SK-N-SH (cell line): ENCODE measurements around the gene HDGFL3. TPM values are rescaled to one million over a fixed set of nuclear protein-coding genes. Genes with fewer than 3 reads are reported as not detected.
"Not testable (repeated sequence)": the region's sequence is repeated elsewhere in the genome, so short reads cannot be mapped to it uniquely, and the experiment has no call there.

Experiments used
- CTCF ChIA-PET: fragments of 300-600, 350-600 bp; formaldehyde crosslinking; extraction: SDS; loops from one replicate; lab custom pipeline; 2021; lab: Yijun Ruan, JAX
- POLR2A ChIA-PET: fragments of 350-600 bp; sonication (Branson Sonifier 250); formaldehyde crosslinking; extraction: SDS; loops from one replicate; lab custom pipeline; 2020; ENCODE audit warnings: antibody characterized with exemption, inconsistent platforms; lab: Yijun Ruan, JAX
- DNase-seq: peaks from one replicate; pipeline ENCODE4 v3.0.0; 2012
- H2AFZ ChIP-seq: fragments of 200-600 bp; sonication (generic); 2 replicates; pipeline ENCODE4 v1.8.1; 2016; ENCODE audit warnings: antibody characterized with exemption, mild to moderate bottlenecking, low read depth
- H3F3A ChIP-seq: fragments of 200-600 bp; sonication (generic); replicated peaks from 2 replicates; pipeline ENCODE3; 2016; ENCODE audit warnings: antibody characterized with exemption, mild to moderate bottlenecking; ENCODE audit not compliant: insufficient read depth
- H3K27ac ChIP-seq, 2 experiments: fragments of 200-500 bp in 1 of 2; fragments of 200-600 bp in 1 of 2; sonication (Bioruptor generic) in 1 of 2; sonication (generic), shearing (Covaris generic) in 1 of 2; 2 replicates each; pipeline versions ENCODE4 v1.5.1 to v1.6.1; 2014 to 2016; ENCODE audit warnings: low read depth in 2 of 2, inconsistent platforms in 1 of 2, low read length in 1 of 2, mild to moderate bottlenecking in 1 of 2, mixed read lengths in 1 of 2
- H3K27me3 ChIP-seq: fragments of 200-600 bp; sonication (generic), shearing (Covaris generic); 2 replicates; pipeline ENCODE4 v1.6.1; 2016; ENCODE audit warnings: mixed run types; ENCODE audit not compliant: insufficient read depth
- H3K36me3 ChIP-seq, 2 experiments: fragments of 200-500 bp in 1 of 2; fragments of 200-600 bp in 1 of 2; sonication (Bioruptor generic) in 1 of 2; sonication (generic) in 1 of 2; replicated peaks in 1 of 2; 2 replicates each; pipeline versions ENCODE3 to v1.5.1; 2014 to 2016; ENCODE audit warnings: low read length in 1 of 2, mild to moderate bottlenecking in 1 of 2; ENCODE audit not compliant: insufficient read depth in 2 of 2, control insufficient read depth in 1 of 2
- H3K4me1 ChIP-seq, 2 experiments: fragments of 200-500 bp in 1 of 2; fragments of 200-600 bp in 1 of 2; sonication (Bioruptor generic) in 1 of 2; sonication (generic), shearing (Covaris generic) in 1 of 2; 2 replicates each; pipeline versions ENCODE4 v1.5.1 to v1.6.1; 2014 to 2016; ENCODE audit warnings: low read depth in 1 of 2, low read length in 1 of 2, mixed run types in 1 of 2; ENCODE audit not compliant: insufficient read depth in 2 of 2, control insufficient read depth in 1 of 2
- H3K4me2 ChIP-seq: fragments of 200-600 bp; sonication (generic), shearing (Covaris generic); 2 replicates; pipeline ENCODE4 v1.6.1; 2017; ENCODE audit warnings: mixed run types
- H3K4me3 ChIP-seq, 2 experiments: fragments of 200-500 bp in 1 of 2; fragments of 200-600 bp in 1 of 2; sonication (Bioruptor generic) in 1 of 2; sonication (generic), shearing (Covaris generic) in 1 of 2; 2 replicates each; pipeline versions ENCODE4 v1.5.1 to v1.8.1; 2014 to 2016; ENCODE audit warnings: low read depth in 2 of 2, inconsistent platforms in 1 of 2, low read length in 1 of 2, mild to moderate bottlenecking in 1 of 2, mixed read lengths in 1 of 2, moderate library complexity in 1 of 2
- H3K79me2 ChIP-seq: fragments of 200-600 bp; sonication (generic); 2 replicates; pipeline ENCODE4 v1.8.1; 2017; ENCODE audit warnings: mild to moderate bottlenecking; ENCODE audit not compliant: insufficient read depth
- H3K9ac ChIP-seq: fragments of 200-600 bp; sonication (generic); 2 replicates; pipeline ENCODE4 v1.6.1; 2017; ENCODE audit warnings: mixed run types
- H3K9me2 ChIP-seq: fragments of 200-600 bp; sonication (generic); 2 replicates; pipeline ENCODE4 v1.6.1; 2017; ENCODE audit warnings: mixed run types
- H3K9me3 ChIP-seq: fragments of 200-600 bp; sonication (generic); 2 replicates; pipeline ENCODE4 v1.6.1; 2017; ENCODE audit warnings: mixed run types, mild to moderate bottlenecking, moderate library complexity
- H4K20me1 ChIP-seq: fragments of 200-600 bp; sonication (generic); 2 replicates; pipeline ENCODE4 v1.6.1; 2017; ENCODE audit warnings: mild to moderate bottlenecking, mixed run types; ENCODE audit not compliant: insufficient read depth
- CHD2 ChIP-seq: fragments of 150-350 bp; IDR thresholded peaks from 2 replicates; pipeline ENCODE4 v1.6.1; 2018; ENCODE audit warnings: low read length; ENCODE audit not compliant: partially characterized antibody
- CTCF ChIP-seq: fragments of 200-600 bp; sonication (generic); IDR thresholded peaks from 2 replicates; pipeline ENCODE4 v1.6.1; 2017; ENCODE audit warnings: antibody characterized with exemption, mild to moderate bottlenecking, moderate library complexity
- ELF1 ChIP-seq: IDR thresholded peaks from 2 replicates; pipeline ENCODE4 v1.4.0; 2012
- EP300 ChIP-seq, 2 experiments: IDR thresholded peaks; 2 replicates each; pipeline versions ENCODE4 v1.4.0 to v1.6.1; 2012; ENCODE audit warnings: borderline replicate concordance in 1 of 2, low read depth in 1 of 2, low read length in 1 of 2
- FOSL2 ChIP-seq: IDR thresholded peaks from 2 replicates; pipeline ENCODE4 v1.4.0; 2012; ENCODE audit warnings: low read depth, mild to moderate bottlenecking, moderate library complexity, borderline replicate concordance
- FOXJ3 ChIP-seq: sonication (generic); formaldehyde crosslinking; IDR thresholded peaks from 2 replicates; pipeline ENCODE4 v1.5.1; 2020; ENCODE audit warnings: mild to moderate bottlenecking, missing genetic modification reagents
- MAX ChIP-seq: IDR thresholded peaks from 2 replicates; pipeline ENCODE4 v1.4.0; 2012; ENCODE audit warnings: low read depth
- NFIC ChIP-seq: IDR thresholded peaks from 2 replicates; pipeline ENCODE4 v1.4.0; 2012; ENCODE audit warnings: borderline replicate concordance
- NRF1 ChIP-seq: IDR thresholded peaks from 2 replicates; pipeline ENCODE4 v1.6.1; 2012; ENCODE audit warnings: low read depth, mild to moderate bottlenecking, low read length
- RAD21 ChIP-seq: IDR thresholded peaks from 2 replicates; pipeline ENCODE4 v1.6.1; 2012; ENCODE audit warnings: mild to moderate bottlenecking, low read length
- RFX5 ChIP-seq: IDR thresholded peaks from 2 replicates; pipeline ENCODE4 v1.6.1; 2012; ENCODE audit warnings: mild to moderate bottlenecking, improper control_type of control experiment, low read length
- RXRA ChIP-seq: IDR thresholded peaks from 2 replicates; pipeline ENCODE4 v1.4.0; 2012; ENCODE audit warnings: low read depth, mild to moderate bottlenecking, borderline replicate concordance
- SMC3 ChIP-seq: IDR thresholded peaks from 2 replicates; pipeline ENCODE4 v1.6.1; 2012; ENCODE audit warnings: low read depth, low read length, improper control_type of control experiment
- TAF1 ChIP-seq: IDR thresholded peaks from 2 replicates; pipeline ENCODE4 v1.6.1; 2012; ENCODE audit warnings: low read depth, mild to moderate bottlenecking, low read length, moderate library complexity, borderline replicate concordance
- TEAD4 ChIP-seq: IDR thresholded peaks from 2 replicates; pipeline ENCODE4 v1.4.0; 2012; ENCODE audit warnings: mild to moderate bottlenecking, borderline replicate concordance; ENCODE audit not compliant: insufficient read depth
- WGBS: methylation state at CpG from one replicate; pipeline ENCODE4 v1.1.6; 2017; ENCODE audit warnings: low lambda C conversion rate; 5-methylcytosine and 5-hydroxymethylcytosine counted together
- polyA plus RNA-seq, 3 experiments: library from polyadenylated mRNA; depleted of rRNA; stranded (reverse); fragments of >200 nt; gene quantifications; 2 replicates each; pipeline ENCODE4 v1.2.3, GENCODE V29; 2012

HDGFL3 gene
- polyA plus RNA-seq, 1 of the 3 experiments (the other 2 are of a cell fraction), result 8.0 TPM

GRCh38 chr15:83174891-83175290 is 32.7 kb downstream of the HDGFL3 start:
- peaks cover 64% of the 10 kb centered on the region for H3K79me2 ChIP-seq

GRCh38 chr15:83170474-83171165 is 37.0 kb downstream of the HDGFL3 start:
- no peak overlapping the region for H2AFZ ChIP-seq
- H3K4me2 ChIP-seq, result no peak overlapping the region
- TF ChIP-seq NFIC (no peak), RFX5 (no peak), EP300 (IDR thresholded peaks at IDR 0.05; ENCODE audit: borderline replicate concordance in 1 of 2, low read depth in 1 of 2, low read length in 1 of 2) (no peak), CHD2 (no peak), FOXJ3 (no peak), RXRA (no peak), RAD21 (no peak), TEAD4 (no peak)
- H3F3A ChIP-seq, result peaks cover 16% of the 10 kb centered on the region
- peak overlapping the region in 1 of 2 experiments; percentile 6; a peak in 1 of 4 replicates for H3K27ac ChIP-seq
- H3K27me3 ChIP-seq, result no peaks in the 10 kb centered on the region
- peaks cover 77% of the 10 kb centered on the region for H3K79me2 ChIP-seq
- peaks cover 5% of the 10 kb centered on the region; the same call in 1 of the 2 replicates for H3K9me3 ChIP-seq
- ChIA-PET CTCF (no interaction called here), POLR2A (no interaction called here)
- H3K4me3 ChIP-seq, result no peak overlapping the region
- DNase-seq, result no peak
- H3K9ac ChIP-seq, result no peak overlapping the region
- WGBS, result 78% methylated on average over 4 of the region's 4 CpGs
- H3K36me3 ChIP-seq, result no peaks in the 10 kb centered on the region
- H3K9me2 ChIP-seq, result no peaks in the 10 kb centered on the region
- peaks cover 5% of the 10 kb centered on the region for H4K20me1 ChIP-seq
- H3K4me1 ChIP-seq, result no peaks in the 10 kb centered on the region; a peak in 2 of 4 replicates

More at GRCh38 chr15:83174891-83175290, 32.7 kb downstream of the HDGFL3 start:
- no peaks in the 10 kb centered on the region for H3K9me2 ChIP-seq
- H3K4me1 ChIP-seq, result peaks cover 0 to 3% of the 10 kb centered on the region in 2 experiments; a peak in 3 of 4 replicates
- peaks cover 11% of the 10 kb centered on the region; the same call in 1 of the 2 replicates for H4K20me1 ChIP-seq
- H3K9me3 ChIP-seq, result no peaks in the 10 kb centered on the region
- no peak for TF ChIP-seq EP300 (IDR thresholded peaks at IDR 0.05; ENCODE audit: borderline replicate concordance in 1 of 2, low read depth in 1 of 2, low read length in 1 of 2)
- TF ChIP-seq NRF1, result no peak
- TF ChIP-seq FOSL2, result no peak
- TF ChIP-seq RFX5, result no peak
- TF ChIP-seq TAF1, result no peak
- no peak for TF ChIP-seq SMC3
- TF ChIP-seq CTCF, result no peak
- no peak for TF ChIP-seq ELF1
- TF ChIP-seq MAX, result no peak
- no peak for TF ChIP-seq TEAD4
- TF ChIP-seq FOXJ3, result no peak
- no peak overlapping the region for H2AFZ ChIP-seq
- DNase-seq, result no peak
- CTCF ChIA-PET, result no interaction called here
- H3K4me2 ChIP-seq, result no peak overlapping the region
- no peak overlapping the region for H3K9ac ChIP-seq
- H3K27me3 ChIP-seq, result no peaks in the 10 kb centered on the region
- no peak overlapping the region for H3K4me3 ChIP-seq
- peaks cover 0 to 11% of the 10 kb centered on the region in 2 experiments for H3K36me3 ChIP-seq
- H3F3A ChIP-seq, result peaks cover 11% of the 10 kb centered on the region
- no peak overlapping the region for H3K27ac ChIP-seq
- POLR2A ChIA-PET, result no interaction called here
- 94% methylated on average over 1 of the region's 1 CpG for WGBS

GRCh38 chr15:83169576-83169975 is 38.0 kb downstream of the HDGFL3 start:
- Histone ChIP-seq H3F3A (peaks cover 22% of the 10 kb centered on the region), H3K79me2 (peaks cover 82% of the 10 kb centered on the region)
- 95% methylated on average over 5 of the region's 5 CpGs for WGBS
- H3K27me3 ChIP-seq, H3K27ac ChIP-seq, CTCF ChIA-PET, H3K9me2 ChIP-seq, POLR2A ChIA-PET, H3K4me3 ChIP-seq, H3K9ac ChIP-seq, H3K36me3 ChIP-seq, H3K4me1 ChIP-seq, H2AFZ ChIP-seq, H4K20me1 ChIP-seq, H3K9me3 ChIP-seq, DNase-seq, H3K4me2 ChIP-seq: not testable (repeated sequence)
